IMR-90 (cell line): ENCODE measurements around the gene PRPF6. TPM values are rescaled to one million over a fixed set of nuclear protein-coding genes. Genes with fewer than 3 reads are reported as not detected.
A peak's percentile ranks its signal among the peaks of the same experiment; 100 is the strongest.

ENCODE experiments used
- ATAC-seq: fragments of 200-7000 bp; cut with Tn5 transposase; 2 replicates; pipeline ENCODE4 v1.9.1; 2020; ENCODE audit warnings: low read depth, mild to moderate bottlenecking, moderate library complexity
- BruUV-seq: library from RNA; stranded (reverse); fragments of 400-500 nt; replicated peaks from 2 replicates; lab custom pipeline; 2021; lab: Mats Ljungman, UMichigan
- CTCF ChIA-PET: fragments of 300-600 bp; formaldehyde crosslinking; extraction: SDS; loops from one replicate; lab custom pipeline; 2021; ENCODE audit warnings: antibody characterized with exemption; lab: Yijun Ruan, JAX
- POLR2A ChIA-PET: fragments of 300-600 bp; sonication (Branson Sonifier 250); formaldehyde crosslinking; loops from one replicate; lab custom pipeline; 2022; ENCODE audit warnings: antibody characterized with exemption; ENCODE audit not compliant: unreplicated experiment; lab: Charles Lee
- DNase-seq: peaks from one replicate; pipeline ENCODE4 v3.0.0; 2013
- H2AFZ ChIP-seq: replicated peaks from 2 replicates; pipeline ENCODE3; 2013; ENCODE audit warnings: low read length, mild to moderate bottlenecking; ENCODE audit not compliant: poor library complexity
- H2AK5ac ChIP-seq: 2 replicates; pipeline ENCODE4 v1.6.1; 2013; ENCODE audit warnings: low read depth, low read length, inconsistent platforms
- H2AK9ac ChIP-seq: replicated peaks from 2 replicates; pipeline ENCODE3; 2013; ENCODE audit warnings: mild to moderate bottlenecking, low read depth, low read length, moderate library complexity; ENCODE audit not compliant: poor library complexity
- H2BK120ac ChIP-seq: 2 replicates; pipeline ENCODE4 v1.6.1; 2013; ENCODE audit warnings: low read depth, low read length, inconsistent platforms
- H2BK15ac ChIP-seq: 3 replicates; pipeline ENCODE4 v1.6.1; 2013; ENCODE audit warnings: low read depth, low read length, inconsistent platforms
- H2BK20ac ChIP-seq: 2 replicates; pipeline ENCODE4 v1.6.1; 2013; ENCODE audit warnings: low read depth, mild to moderate bottlenecking, inconsistent platforms, low read length, moderate library complexity
- H2BK5ac ChIP-seq: 2 replicates; pipeline ENCODE4 v1.6.1; 2013; ENCODE audit warnings: mild to moderate bottlenecking, low read depth, low read length, inconsistent platforms; ENCODE audit not compliant: poor library complexity, severe bottlenecking
- H3K14ac ChIP-seq: replicated peaks from 2 replicates; pipeline ENCODE4 v1.6.1; 2013; ENCODE audit warnings: low read depth, low read length, inconsistent platforms
- H3K18ac ChIP-seq: 2 replicates; pipeline ENCODE4 v1.6.1; 2013; ENCODE audit warnings: low read depth, low read length, control low read depth
- H3K23ac ChIP-seq: 2 replicates; pipeline ENCODE4 v1.6.1; 2013; ENCODE audit warnings: low read depth, low read length, inconsistent platforms
- H3K27ac ChIP-seq: 2 replicates; pipeline ENCODE4 v1.5.1; 2013; ENCODE audit warnings: mild to moderate bottlenecking, control low read depth, low read length; ENCODE audit not compliant: insufficient read depth
- H3K27me3 ChIP-seq: 2 replicates; pipeline ENCODE4 v1.6.1; 2013; ENCODE audit warnings: low read length; ENCODE audit not compliant: control insufficient read depth, insufficient read depth
- H3K36me3 ChIP-seq: 2 replicates; pipeline ENCODE4 v1.6.1; 2013; ENCODE audit warnings: low read length, mixed read lengths; ENCODE audit not compliant: control insufficient read depth, insufficient read depth
- H3K4ac ChIP-seq: 2 replicates; pipeline ENCODE4 v1.6.1; 2013; ENCODE audit warnings: low read depth, low read length, inconsistent platforms
- H3K4me1 ChIP-seq: 2 replicates; pipeline ENCODE4 v1.6.1; 2013; ENCODE audit warnings: low read length, mixed read lengths; ENCODE audit not compliant: control insufficient read depth, insufficient read depth
- H3K4me2 ChIP-seq: 2 replicates; pipeline ENCODE4 v1.6.1; 2013; ENCODE audit warnings: low read depth, mild to moderate bottlenecking, control low read depth, low read length, moderate library complexity
- H3K4me3 ChIP-seq: 2 replicates; pipeline ENCODE4 v1.5.1; 2013; ENCODE audit warnings: low read depth, mild to moderate bottlenecking, control low read depth, low read length, moderate library complexity; ENCODE audit not compliant: insufficient read depth
- H3K56ac ChIP-seq: 2 replicates; pipeline ENCODE4 v1.6.1; 2013; ENCODE audit warnings: low read length, inconsistent platforms; ENCODE audit not compliant: insufficient read depth; ENCODE audit errors: extremely low read depth
- H3K79me1 ChIP-seq, 2 experiments: 2 replicates each; pipeline ENCODE4 v1.6.1; 2013; ENCODE audit warnings: low read length in 2 of 2, inconsistent platforms in 1 of 2, low read depth in 1 of 2
- H3K9ac ChIP-seq: 2 replicates; pipeline ENCODE4 v1.6.1; 2013; ENCODE audit warnings: low read depth, low read length, control low read depth
- H3K9me1 ChIP-seq: 2 replicates; pipeline ENCODE4 v1.6.1; 2013; ENCODE audit warnings: low read length, inconsistent platforms; ENCODE audit not compliant: insufficient read depth
- H3K9me3 ChIP-seq: 2 replicates; pipeline ENCODE4 v1.6.1; 2013; ENCODE audit warnings: low read length; ENCODE audit not compliant: control insufficient read depth, insufficient read depth
- H4K20me1 ChIP-seq: 2 replicates; pipeline ENCODE4 v1.6.1; 2013; ENCODE audit warnings: low read length, inconsistent platforms; ENCODE audit not compliant: insufficient read depth
- H4K5ac ChIP-seq: 2 replicates; pipeline ENCODE4 v1.6.1; 2013; ENCODE audit warnings: mild to moderate bottlenecking, low read depth, low read length, control low read depth
- H4K8ac ChIP-seq, 2 experiments: 2 replicates each; pipeline ENCODE4 v1.6.1; 2013; ENCODE audit warnings: low read depth in 2 of 2, low read length in 2 of 2, control low read depth in 1 of 2, inconsistent platforms in 1 of 2
- H4K91ac ChIP-seq: 2 replicates; pipeline ENCODE4 v1.6.1; 2013; ENCODE audit warnings: low read depth, low read length, inconsistent platforms; ENCODE audit not compliant: insufficient read depth
- CEBPB ChIP-seq: IDR thresholded peaks from 2 replicates; pipeline ENCODE4 v1.6.1; 2012; ENCODE audit warnings: low read depth, low read length, improper control_type of control experiment
- RFX5 ChIP-seq: IDR thresholded peaks from 2 replicates; pipeline ENCODE4 v1.8.0; 2012; ENCODE audit warnings: low read depth, mild to moderate bottlenecking, low read length, moderate library complexity
- SMC3 ChIP-seq: fragments of 150-350 bp; IDR thresholded peaks from 2 replicates; pipeline ENCODE4 v1.6.1; 2016; ENCODE audit warnings: low read depth, mild to moderate bottlenecking, antibody characterized with exemption, low read length, moderate library complexity
- WGBS, 2 experiments: methylation state at CpG; one replicate each; pipeline versions ENCODE4 v1.1.5 to v1.1.7; 2013; ENCODE audit warnings: missing lambda C conversion rate in 2 of 2; ENCODE audit not compliant: insufficient read length in 1 of 2; ENCODE audit errors: extremely low coverage in 2 of 2; 5-methylcytosine and 5-hydroxymethylcytosine counted together
- dilution Hi-C: fragments of 300-500 bp; cut with HindIII; formaldehyde crosslinking; loops from one replicate; pipeline ENCODE4 v1.14.3; 2018; ENCODE audit warnings: low sequenced_read_pairs; ENCODE audit not compliant: unreplicated experiment
- in situ Hi-C: fragments of 300-500 bp; cut with MboI; formaldehyde crosslinking; loops from 3 replicates; pipeline ENCODE4 v1.14.3; 2019; ENCODE audit warnings: low sequenced_read_pairs, inconsistent platforms, mixed read lengths
- intact Hi-C: fragments of 100-400 bp; cut with micrococcal nuclease; formaldehyde crosslinking; loops from 2 replicates; pipeline ENCODE4 v1.10.0; 2022
- polyA plus RNA-seq, 3 experiments: library from polyadenylated mRNA; depleted of rRNA; stranded (reverse); fragments of >200 nt; gene quantifications; 2 replicates each; pipeline ENCODE4 v1.2.3, GENCODE V29; 2012; ENCODE audit warnings: low replicate concordance in 1 of 3
- total RNA-seq: library from RNA; depleted of rRNA; stranded (reverse); fragments of >200 nt; gene quantifications from 2 replicates; pipeline ENCODE4 v1.2.3, GENCODE V29; 2012

The PRPF6 gene
- total and polyA plus RNA-seq, 2 of the 4 experiments (the other 2 are of a cell fraction), result 43.5 to 71.3 TPM

- no peak for TF ChIP-seq SMC3
These were observed 23.2 kb downstream of the PRPF6 start (continued) for GRCh38 chr20:64003960-64004725.

- CTCF ChIA-PET, result no interaction called here
- peaks cover 8% of the 10 kb centered on the region; the same call in 1 of the 2 replicates for H3K4me1 ChIP-seq
- H2AK5ac ChIP-seq, result no peak overlapping the region
- H4K8ac ChIP-seq, result no peak overlapping the region
- no peak overlapping the region for H2BK20ac ChIP-seq
- no peak overlapping the region for H3K4ac ChIP-seq
- TF ChIP-seq CEBPB, result peak; percentile 57
- no peak for TF ChIP-seq RFX5
- intact Hi-C loops, result no loop called here
- H3K4me3 ChIP-seq, result no peak overlapping the region
- in situ Hi-C loops, result no loop called here
- peak overlapping the region; percentile 52 for H2AK9ac ChIP-seq
- H3K79me1 ChIP-seq, result peaks cover 29 to 56% of the 10 kb centered on the region in 2 experiments
- dilution Hi-C loops, result no loop called here
- no TSS peak for BruUV-seq
- H3K9me3 ChIP-seq, result no peaks in the 10 kb centered on the region
- H4K5ac ChIP-seq, result no peak overlapping the region
- H2BK120ac ChIP-seq, result no peak overlapping the region
- no peak overlapping the region for H2BK5ac ChIP-seq
- H2AFZ ChIP-seq, result no peak overlapping the region
- H3K56ac ChIP-seq, result no peak overlapping the region
- no peak overlapping the region for H3K18ac ChIP-seq
- ATAC-seq, result peak; percentile 56
- no peak overlapping the region for H4K91ac ChIP-seq
- no peaks in the 10 kb centered on the region for H3K27me3 ChIP-seq
- H3K27ac ChIP-seq, result no peak overlapping the region
- no peak overlapping the region for H2BK15ac ChIP-seq
- no peak overlapping the region for H3K14ac ChIP-seq
- POLR2A ChIA-PET, result no interaction called here
- no peak overlapping the region for H3K4me2 ChIP-seq
- 100% methylated on average over 2 of the region's 6 CpGs; no CpG with 5 or more reads in 1 of the 2 experiments for WGBS, 2 experiments
- DNase-seq, result peak; percentile 16
- no peak overlapping the region for H3K9ac ChIP-seq
- H3K9me1 ChIP-seq, result peaks cover 10% of the 10 kb centered on the region; the same call in 1 of the 2 replicates
- H3K23ac ChIP-seq, result no peak overlapping the region
- peaks cover 34% of the 10 kb centered on the region for H4K20me1 ChIP-seq
- H3K36me3 ChIP-seq, result peaks cover 57% of the 10 kb centered on the region
These were observed 24.5 kb downstream of the PRPF6 start for GRCh38 chr20:64005394-64005793.
